D721Med (cell line): Measurements from ENCODE around the gene LMAN2L.

ENCODE experiments used
- DNase-seq: peaks from one replicate; pipeline ENCODE4 v3.0.0; 2011; ENCODE audit warnings: low spot score; ENCODE audit not compliant: insufficient read length
- FAIRE-seq: peaks from 2 replicates; lab custom pipeline; 2011; peaks lifted over from hg19 to GRCh38; lab: Jason Lieb, UNC
- TF ChIP-seq, protein P1 (sequence below): IDR thresholded peaks from 2 replicates; pipeline ENCODE4 v1.5.1; 2012; ENCODE audit warnings: mild to moderate bottlenecking, control low read depth; ENCODE audit not compliant: insufficient read depth; ENCODE audit errors: missing control alignments

LMAN2L gene

DNA sequence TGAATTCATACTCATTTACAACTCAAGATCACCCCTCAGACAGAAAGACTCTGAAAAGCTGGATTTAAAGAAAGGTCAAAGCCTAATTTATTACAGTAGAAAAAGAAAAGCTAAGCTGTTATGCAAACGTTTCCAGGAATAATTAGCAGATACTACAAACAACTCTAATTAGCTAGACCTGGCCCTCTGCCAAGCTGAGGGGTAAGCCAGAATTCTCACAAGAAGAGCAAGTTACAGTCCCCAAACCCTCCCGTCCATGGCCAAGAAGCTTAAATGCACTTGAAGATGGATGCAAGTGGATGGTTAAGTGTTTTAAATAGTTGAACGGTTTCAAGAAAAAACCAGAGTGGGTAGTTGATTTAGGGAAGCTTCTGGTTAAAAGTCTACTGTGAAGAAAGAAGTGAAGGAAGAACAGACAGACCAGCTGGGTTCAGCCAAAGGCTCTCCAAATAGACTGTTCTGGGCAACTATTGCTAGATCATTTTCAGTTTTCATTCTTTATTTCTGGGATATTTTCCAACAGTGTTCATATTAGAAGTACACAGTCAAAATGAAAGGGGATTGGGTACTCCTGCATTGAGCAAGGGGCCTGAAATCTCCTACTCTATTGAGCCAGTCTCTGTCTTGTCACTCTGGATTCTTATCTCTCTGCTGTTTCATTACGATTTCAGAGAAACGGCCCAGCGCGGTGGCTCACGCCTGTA is 4.8 kb downstream of the LMAN2L start:
- TF ChIP-seq, protein P1, sequence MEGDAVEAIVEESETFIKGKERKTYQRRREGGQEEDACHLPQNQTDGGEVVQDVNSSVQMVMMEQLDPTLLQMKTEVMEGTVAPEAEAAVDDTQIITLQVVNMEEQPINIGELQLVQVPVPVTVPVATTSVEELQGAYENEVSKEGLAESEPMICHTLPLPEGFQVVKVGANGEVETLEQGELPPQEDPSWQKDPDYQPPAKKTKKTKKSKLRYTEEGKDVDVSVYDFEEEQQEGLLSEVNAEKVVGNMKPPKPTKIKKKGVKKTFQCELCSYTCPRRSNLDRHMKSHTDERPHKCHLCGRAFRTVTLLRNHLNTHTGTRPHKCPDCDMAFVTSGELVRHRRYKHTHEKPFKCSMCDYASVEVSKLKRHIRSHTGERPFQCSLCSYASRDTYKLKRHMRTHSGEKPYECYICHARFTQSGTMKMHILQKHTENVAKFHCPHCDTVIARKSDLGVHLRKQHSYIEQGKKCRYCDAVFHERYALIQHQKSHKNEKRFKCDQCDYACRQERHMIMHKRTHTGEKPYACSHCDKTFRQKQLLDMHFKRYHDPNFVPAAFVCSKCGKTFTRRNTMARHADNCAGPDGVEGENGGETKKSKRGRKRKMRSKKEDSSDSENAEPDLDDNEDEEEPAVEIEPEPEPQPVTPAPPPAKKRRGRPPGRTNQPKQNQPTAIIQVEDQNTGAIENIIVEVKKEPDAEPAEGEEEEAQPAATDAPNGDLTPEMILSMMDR = no peak
- FAIRE-seq = no peak
- DNase-seq = no peak

DNA sequence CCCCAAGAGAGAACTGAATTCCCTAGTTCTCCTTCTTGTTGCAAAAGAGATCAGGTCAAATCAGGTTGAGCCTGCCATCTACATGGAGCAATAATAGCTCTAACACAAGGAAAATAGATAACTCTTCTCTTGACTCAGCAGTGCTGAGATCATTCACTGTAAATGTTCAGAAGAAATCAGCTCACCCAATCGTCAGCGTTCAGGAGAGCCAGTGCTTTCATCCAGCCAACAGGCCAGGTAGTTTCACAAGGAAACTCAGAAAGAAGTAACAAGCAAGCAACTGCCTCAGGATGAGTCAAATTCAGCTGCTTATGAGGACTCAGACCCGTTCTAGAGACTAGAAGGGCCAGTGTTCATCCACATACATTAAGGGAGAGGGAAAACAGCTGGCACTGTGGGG is 5.9 kb downstream of the LMAN2L start:
- DNase-seq (no peak), FAIRE-seq (no peak)
- TF ChIP-seq, protein P1 = no peak

GRCh38 chr2:96730212-96730611 is 9.7 kb downstream of the LMAN2L start:
- DNase-seq = no peak

DNA sequence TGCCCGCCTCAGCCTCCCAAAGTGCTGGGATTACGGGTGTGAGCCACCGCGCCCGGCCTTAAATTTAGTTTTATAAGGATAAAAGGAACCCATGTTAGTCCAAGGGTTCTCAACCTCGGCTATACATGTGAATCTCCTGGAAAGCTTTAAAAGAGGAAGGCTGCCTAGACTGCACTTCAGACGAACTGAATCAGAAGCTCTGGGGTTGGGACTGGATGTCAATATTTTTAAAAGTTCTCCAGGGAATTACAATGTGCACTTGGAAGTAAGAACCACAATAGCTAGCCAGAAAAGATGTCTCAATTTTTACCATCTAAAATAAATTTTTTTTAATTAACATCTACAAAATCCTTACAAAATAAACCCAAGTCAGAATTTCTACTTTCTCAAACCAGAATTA is 10.1 kb downstream of the LMAN2L start:
- no peak for FAIRE-seq
- TF ChIP-seq, protein P1 = no peak
- no peak for DNase-seq

More at GRCh38 chr2:96730212-96730611, 9.7 kb downstream of the LMAN2L start:
- no peak for FAIRE-seq
- TF ChIP-seq, protein P1 = no peak

DNA sequence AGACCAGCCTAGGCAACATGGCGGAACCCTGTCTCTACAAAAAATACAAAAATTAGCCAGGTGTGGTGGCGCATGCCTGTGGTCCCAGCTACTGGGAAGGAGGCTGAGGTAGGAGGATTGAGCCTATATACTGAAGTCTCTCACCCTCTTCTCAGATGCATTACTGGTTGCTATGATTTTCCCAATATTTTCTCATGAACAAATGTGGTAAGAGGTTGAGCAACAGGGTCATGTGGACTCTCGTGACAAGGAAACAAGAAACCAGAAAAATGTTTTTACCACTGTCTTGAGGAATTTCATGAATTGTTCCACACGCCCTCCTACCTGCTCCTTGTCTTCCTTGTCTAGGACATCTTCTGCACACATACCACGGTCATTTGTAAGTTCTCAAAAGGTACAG is 12.4 kb downstream of the LMAN2L start:
- FAIRE-seq (no peak), DNase-seq (no peak)
- TF ChIP-seq, protein P1 = no peak

DNA sequence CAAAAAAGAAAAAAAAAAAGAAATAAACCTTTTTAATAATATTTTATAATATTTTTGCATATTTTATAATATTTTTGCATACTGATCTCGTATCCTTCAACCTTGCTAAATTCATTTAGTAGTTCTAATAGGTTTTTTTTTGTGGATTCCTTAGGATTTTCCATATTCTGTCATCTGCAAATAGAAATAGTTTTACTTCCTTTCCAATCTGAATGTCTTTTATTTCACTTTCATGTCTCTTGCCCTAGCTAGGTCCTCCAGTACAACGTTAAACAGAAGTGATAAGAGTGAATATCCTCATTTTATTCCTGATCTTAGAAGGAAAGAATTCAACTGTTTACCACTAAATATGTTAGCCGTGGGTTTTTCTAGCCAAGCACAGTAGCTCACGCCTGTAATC is 13.7 kb downstream of the LMAN2L start:
- no peak for DNase-seq
- TF ChIP-seq, protein P1 = no peak
- FAIRE-seq = no peak

DNA sequence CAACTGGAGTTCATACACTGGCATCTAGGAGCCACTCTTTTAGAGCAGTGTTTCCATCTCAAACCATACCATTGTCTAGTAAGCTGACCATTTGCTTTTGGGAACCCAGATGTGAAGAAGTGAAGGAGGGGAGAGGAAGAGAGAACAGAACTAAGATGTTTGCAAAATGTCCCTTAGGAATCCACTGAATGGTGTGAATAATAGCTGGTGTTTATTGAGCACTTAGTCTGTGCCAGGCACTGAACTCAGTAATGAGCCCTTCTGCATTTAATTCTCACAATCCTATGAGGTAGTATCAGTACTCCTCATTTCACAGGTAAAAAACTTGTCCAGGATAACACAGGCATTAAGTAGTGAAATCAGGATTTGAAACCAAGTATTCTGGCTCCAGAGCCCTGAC is 23.5 kb downstream of the LMAN2L start:
- FAIRE-seq = no peak

More for the DNA sequence above, 23.5 kb downstream of the LMAN2L start:
- TF ChIP-seq, protein P1 = no peak
- no peak for DNase-seq
